SIG-M5 treated with dmso at 0.1 percent for 504 hours (cell line): Measurements from ENCODE around the gene HMGN4.
"Not testable (repeated sequence)": the region's sequence is repeated elsewhere in the genome, so short reads cannot be mapped to it uniquely, and the experiment has no call there.

Experiments used
- DNase-seq: peaks from one replicate; lab custom pipeline; 2025; ENCODE audit not compliant: unreplicated experiment; lab: John Stamatoyannopoulos, UW

Gene HMGN4

GRCh38 chr6:26522486-26523228 is 15.5 kb upstream of the HMGN4 start:
- peak; percentile 66 for DNase-seq

DNA sequence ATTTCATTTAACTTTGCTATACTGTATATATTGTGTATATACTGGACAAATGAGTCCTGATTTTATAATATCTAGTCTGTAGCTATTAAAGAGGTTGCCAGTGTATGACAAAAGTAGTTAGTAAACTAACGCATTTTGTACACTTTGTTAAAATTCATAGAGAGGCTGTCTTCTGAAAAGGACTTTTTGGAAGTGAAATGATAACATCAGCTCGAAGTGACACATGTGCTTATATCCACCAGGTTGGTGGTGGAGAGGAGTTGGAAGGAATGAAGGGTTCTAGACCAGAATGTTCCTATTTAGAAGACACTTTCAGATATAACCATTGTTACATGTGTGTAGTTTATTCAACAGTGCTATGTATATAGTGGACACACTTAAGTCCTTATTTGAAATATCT is 13.9 kb upstream of the HMGN4 start:
- not testable (repeated sequence) for DNase-seq

- no peak for DNase-seq
Observed at GRCh38 chr6:26524722-26525370, 13.3 kb upstream of the HMGN4 start.

GRCh38 chr6:26525838-26526237 is 12.3 kb upstream of the HMGN4 start:
- no peak for DNase-seq

DNA sequence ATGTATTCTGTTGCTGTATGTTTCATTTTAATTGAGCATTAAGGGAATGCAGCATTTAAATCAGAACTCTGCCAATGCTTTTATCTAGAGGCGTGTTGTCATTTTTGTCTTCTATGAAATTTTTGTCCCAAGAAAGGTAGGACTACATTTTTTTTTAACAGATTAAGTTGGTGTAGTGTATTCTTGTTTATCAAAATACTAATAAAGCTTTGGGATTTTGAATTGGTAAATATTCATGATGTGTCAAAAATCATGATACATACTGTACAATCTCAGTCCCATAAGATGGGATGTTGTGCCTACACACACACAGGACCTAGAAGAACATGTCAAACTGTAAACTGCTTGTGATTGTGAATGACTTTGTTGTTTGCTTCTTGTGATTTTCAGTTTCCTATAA is 11.2 kb upstream of the HMGN4 start:
- DNase-seq: no peak

- DNase-seq: no peak
Observed at GRCh38 chr6:26530203-26530602, 8.0 kb upstream of the HMGN4 start.

DNA sequence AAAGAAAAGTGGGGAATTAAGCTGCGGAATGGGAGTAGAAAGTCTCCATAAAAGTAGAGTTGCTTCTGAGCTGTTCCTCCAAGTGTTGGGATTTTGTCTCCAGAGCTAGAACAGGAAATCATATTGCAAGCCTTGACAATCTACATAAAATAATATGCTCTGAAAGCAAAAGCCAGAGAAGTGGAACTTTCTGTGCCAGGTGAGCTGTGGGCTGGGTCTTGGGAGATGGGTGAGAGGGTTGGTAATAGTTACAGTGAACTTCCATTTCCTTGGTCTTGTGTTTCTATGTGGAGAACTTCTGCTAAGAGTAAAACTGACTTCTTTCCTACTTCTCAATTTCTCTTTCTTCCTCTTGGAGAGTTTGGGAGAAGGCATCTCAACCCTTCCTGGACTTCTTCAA is 6.3 kb upstream of the HMGN4 start:
- no peak for DNase-seq

DNA sequence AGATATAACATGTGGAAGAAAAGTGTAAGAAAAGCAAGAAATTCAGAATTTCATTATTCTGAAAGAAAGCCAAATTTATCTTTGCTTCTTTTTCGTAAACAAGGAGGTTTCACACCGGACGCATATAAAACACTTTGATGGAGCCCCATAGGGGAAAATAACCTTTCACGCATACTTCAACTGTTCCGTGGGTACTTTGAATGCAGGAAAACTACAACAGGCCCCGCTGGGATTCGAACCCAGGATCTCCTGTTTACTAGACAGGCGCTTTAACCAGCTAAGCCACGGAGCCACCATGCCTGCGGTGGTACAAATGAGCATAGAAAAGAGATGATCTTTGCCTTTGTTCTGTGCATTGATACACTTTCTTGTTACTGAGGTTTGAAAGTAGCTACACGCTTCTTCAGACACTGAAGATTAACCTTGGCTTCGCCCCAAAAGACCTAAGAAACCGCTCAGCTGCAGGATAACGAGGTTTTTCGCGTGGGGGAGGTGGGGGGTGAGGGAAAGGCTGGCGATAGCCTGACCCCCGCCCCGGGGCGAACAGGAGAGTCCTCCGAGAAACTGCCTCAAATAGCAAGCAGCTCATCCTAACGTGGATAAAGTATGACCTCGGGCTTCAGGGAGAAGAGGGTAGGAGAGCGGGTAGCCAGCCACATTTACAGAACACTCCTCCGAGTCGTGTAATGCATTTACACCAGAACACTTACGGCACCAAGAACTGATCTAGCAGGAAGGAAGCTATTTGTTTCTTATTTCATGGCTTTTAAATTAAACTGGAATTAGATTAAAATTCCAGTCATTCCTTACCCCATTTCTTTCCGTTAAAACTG is 5.3 kb upstream of the HMGN4 start:
- DNase-seq: peak; percentile 77

GRCh38 chr6:26533532-26533931 is 4.6 kb upstream of the HMGN4 start:
- DNase-seq: no peak

DNA sequence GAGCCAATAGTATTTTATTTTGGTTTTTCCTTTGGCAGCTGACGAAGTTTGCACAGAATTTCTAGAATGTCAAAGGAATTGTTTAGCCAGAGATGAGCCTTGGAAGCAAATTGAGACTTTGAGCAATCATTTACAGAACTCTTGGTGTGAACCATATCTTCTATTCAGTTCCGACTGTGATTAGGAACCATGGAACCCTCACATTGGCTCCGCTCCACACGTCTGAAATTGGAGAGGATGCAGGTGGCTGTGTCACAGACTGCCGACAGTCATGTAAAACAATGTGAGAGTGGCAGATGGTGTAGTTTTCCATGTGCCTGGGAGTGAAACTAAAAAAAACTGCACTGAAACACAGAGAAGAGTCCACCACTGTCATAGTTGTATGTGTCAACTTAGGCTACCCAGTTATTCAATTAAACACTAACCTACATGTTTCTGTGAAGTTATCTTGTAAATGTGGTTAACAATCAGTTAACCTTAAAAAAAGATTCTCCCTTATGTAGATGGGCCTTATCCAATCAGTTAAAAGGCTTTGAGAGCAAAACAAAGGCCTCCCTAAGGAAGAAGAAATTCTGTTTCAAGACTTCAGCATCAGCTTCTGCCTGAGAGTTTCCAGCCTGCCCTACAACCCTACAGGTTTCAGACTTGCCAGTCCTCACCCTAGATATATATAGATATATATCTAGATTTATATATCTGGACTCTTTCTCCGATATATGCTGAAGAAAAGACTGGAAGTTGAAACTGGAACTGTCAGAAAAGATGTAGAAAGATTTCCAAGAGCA is 3.3 kb upstream of the HMGN4 start:
- DNase-seq: no peak

DNA sequence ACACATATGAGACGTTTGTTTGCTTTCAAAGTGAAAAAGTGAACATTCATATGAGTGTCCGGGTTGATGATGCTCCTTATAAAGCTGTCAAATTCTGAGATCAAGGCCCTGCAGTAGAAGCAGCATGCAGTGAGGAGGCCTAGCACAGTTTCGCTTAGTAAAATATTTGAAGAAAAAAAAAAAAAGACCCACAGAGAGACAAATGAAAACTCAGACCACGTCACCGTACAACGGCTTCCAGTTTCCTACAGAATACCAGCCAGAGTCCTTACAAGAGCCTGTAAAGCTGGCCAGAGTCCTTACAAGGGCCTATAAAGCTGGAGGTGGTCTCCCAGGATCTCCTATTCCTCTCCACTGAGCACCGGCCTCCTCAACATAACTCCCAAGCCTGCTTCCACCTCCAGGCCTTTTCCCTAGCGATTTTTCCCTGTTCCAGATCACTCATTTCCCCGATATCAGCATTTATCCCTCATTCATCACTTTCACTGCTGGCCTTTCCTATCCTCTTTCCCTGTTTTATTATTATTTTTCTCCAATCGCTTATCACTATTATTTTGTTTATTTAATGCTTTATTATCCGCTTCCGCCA is 1.5 kb upstream of the HMGN4 start:
- DNase-seq: peak; percentile 40

DNA sequence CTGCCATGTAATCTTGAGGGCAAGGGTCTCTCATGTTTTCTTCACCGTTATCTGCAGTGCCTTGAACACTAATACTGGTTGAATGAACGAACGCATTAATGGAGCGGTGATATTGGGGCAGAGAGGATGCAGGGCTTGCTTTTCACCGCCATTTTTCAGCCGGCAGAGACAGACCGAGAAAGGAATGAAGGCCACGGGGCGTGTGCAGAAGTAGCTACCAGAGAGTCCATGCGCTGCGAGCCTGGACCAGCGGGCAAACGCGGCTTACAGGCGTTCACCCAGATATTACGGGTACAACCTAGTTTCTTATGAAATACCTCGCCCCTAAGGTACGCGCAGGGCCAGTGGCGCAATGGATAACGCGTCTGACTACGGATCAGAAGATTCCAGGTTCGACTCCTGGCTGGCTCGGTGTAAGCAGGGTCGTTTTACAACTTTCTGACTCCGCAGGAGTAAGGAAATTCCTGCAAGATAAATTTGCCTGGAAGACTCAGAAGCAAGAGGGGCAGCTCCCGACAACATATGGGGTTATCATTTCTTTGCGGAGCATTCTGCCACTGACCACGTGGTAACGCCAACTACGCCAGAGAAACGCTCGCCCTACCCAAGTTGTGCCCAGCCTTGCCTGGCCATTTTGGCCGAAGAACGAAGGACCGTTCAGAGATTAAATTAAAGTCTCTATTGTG is 863 bp upstream of the HMGN4 start:
- peak; percentile 87 for DNase-seq

- no peak for DNase-seq
Observed at GRCh38 chr6:26538572-26538902, 371 bp downstream of the HMGN4 start.

DNA sequence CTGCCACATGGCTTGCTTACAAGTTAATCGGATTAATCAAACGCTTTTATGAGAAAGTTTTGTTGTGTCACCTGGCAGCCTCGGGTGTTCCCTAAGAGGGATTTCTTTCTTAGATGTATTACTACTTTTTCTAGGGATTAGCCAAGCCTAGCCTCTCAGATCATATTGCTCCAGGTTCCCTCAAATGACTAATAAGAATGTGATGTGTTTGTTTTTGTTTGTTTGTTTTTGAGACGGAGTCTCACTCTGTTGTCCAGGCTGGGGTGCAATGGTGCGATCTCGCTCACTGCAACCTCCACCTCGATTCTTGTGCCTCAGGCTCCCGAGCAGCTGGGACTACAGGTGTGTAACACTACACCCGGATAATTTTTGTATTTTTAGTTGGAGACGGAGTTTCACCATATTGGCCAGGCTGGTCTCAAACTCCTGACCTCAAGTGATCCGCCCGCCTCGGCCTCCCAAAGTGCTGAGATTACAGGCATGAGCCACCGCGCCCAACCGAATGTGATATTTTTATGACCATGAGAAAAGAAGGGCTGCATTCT is 977 bp downstream of the HMGN4 start:
- DNase-seq: no peak

GRCh38 chr6:26541579-26541978 is 3.4 kb downstream of the HMGN4 start:
- DNase-seq: no peak

DNA sequence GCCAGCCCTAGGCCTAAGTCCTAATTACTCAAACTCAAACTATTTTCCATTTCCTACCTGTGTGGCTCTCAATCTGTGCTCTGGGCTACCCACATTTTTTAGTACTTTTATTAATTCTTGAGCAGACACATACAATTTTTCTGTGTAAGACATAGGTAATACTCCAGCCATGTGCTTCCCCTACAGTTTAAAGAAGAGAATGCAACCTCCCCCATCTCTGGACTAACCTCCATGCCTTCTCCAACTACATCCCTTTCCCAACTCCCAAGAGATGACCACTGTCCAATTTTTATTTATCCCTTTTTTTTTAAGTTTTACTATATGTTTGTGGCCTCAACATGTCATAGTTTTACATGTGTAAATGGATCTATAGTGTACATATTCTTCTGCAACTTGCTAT is 5.8 kb downstream of the HMGN4 start:
- peak; percentile 21 for DNase-seq

GRCh38 chr6:26544473-26544872 is 6.3 kb downstream of the HMGN4 start:
- no peak for DNase-seq

- DNase-seq: peak; percentile 37
Observed at GRCh38 chr6:26545627-26546026, 7.5 kb downstream of the HMGN4 start.

GRCh38 chr6:26547363-26547762 is 9.2 kb downstream of the HMGN4 start:
- not testable (repeated sequence) for DNase-seq
